H9 (cell line): ENCODE measurements around the gene GLRX2. TPM values are rescaled to one million over a fixed set of nuclear protein-coding genes. Genes with fewer than 3 reads are reported as not detected.

Experiments
- DNase-seq: peaks from one replicate; pipeline ENCODE4 v3.0.0-alpha.2; 2017
- H2AFZ ChIP-seq: one replicate; pipeline ENCODE4 v1.6.1; 2013; ENCODE audit warnings: mild to moderate bottlenecking, low read length, control low read depth, moderate library complexity
- H2AK5ac ChIP-seq: 2 replicates; pipeline ENCODE4 v1.6.1; 2013; ENCODE audit warnings: low read length, control low read depth, mixed read lengths; ENCODE audit not compliant: insufficient read length
- H2BK120ac ChIP-seq: one replicate; pipeline ENCODE4 v1.6.1; 2013; ENCODE audit warnings: low read depth, mild to moderate bottlenecking, low read length, control low read depth, inconsistent platforms; ENCODE audit not compliant: poor library complexity, severe bottlenecking
- H2BK12ac ChIP-seq: 2 replicates; pipeline ENCODE4 v1.6.1; 2013; ENCODE audit warnings: low read length, control low read depth, mixed read lengths, low read depth; ENCODE audit not compliant: insufficient read length
- H2BK15ac ChIP-seq: 2 replicates; pipeline ENCODE4 v1.6.1; 2013; ENCODE audit warnings: low read depth, low read length, control low read depth
- H2BK20ac ChIP-seq: one replicate; pipeline ENCODE4 v1.6.1; 2013; ENCODE audit warnings: low read depth, mild to moderate bottlenecking, low read length, control low read depth, inconsistent platforms; ENCODE audit not compliant: poor library complexity, severe bottlenecking
- H2BK5ac ChIP-seq: 2 replicates; pipeline ENCODE4 v1.6.1; 2013; ENCODE audit warnings: low read length, control low read depth, mixed read lengths; ENCODE audit not compliant: insufficient read length
- H3K14ac ChIP-seq: 2 replicates; pipeline ENCODE4 v1.6.1; 2013; ENCODE audit warnings: low read length, control low read depth; ENCODE audit not compliant: insufficient read depth
- H3K18ac ChIP-seq: 2 replicates; pipeline ENCODE4 v1.6.1; 2013; ENCODE audit warnings: low read depth, mild to moderate bottlenecking, mixed read lengths, low read length, control low read depth; ENCODE audit not compliant: insufficient read length
- H3K23ac ChIP-seq: 2 replicates; pipeline ENCODE4 v1.6.1; 2013; ENCODE audit warnings: low read length, control low read depth, mixed read lengths, low read depth; ENCODE audit not compliant: insufficient read length
- H3K23me2 ChIP-seq: 2 replicates; pipeline ENCODE4 v1.6.1; 2013; ENCODE audit warnings: low read depth, mild to moderate bottlenecking, mixed read lengths, low read length, control low read depth; ENCODE audit not compliant: insufficient read length, poor library complexity, severe bottlenecking
- H3K27ac ChIP-seq: 2 replicates; pipeline ENCODE4 v1.5.1; 2013; ENCODE audit warnings: low read length, control low read depth, mixed read lengths, low read depth; ENCODE audit not compliant: insufficient read length
- H3K27me3 ChIP-seq: 2 replicates; pipeline ENCODE4 v1.6.1; 2013; ENCODE audit warnings: low read length, control low read depth, inconsistent platforms; ENCODE audit not compliant: insufficient read depth
- H3K4ac ChIP-seq: 2 replicates; pipeline ENCODE4 v1.6.1; 2013; ENCODE audit warnings: low read depth, mild to moderate bottlenecking, control low read depth, inconsistent platforms, low read length, moderate library complexity
- H3K4me1 ChIP-seq: 2 replicates; pipeline ENCODE4 v1.6.1; 2013; ENCODE audit warnings: low read length, control low read depth, inconsistent platforms; ENCODE audit not compliant: insufficient read depth
- H3K4me2 ChIP-seq: 2 replicates; pipeline ENCODE4 v1.6.1; 2013; ENCODE audit warnings: low read length, control low read depth, mixed read lengths; ENCODE audit not compliant: insufficient read length, insufficient read depth
- H3K56ac ChIP-seq: 2 replicates; pipeline ENCODE4 v1.6.1; 2013; ENCODE audit warnings: low read depth, mild to moderate bottlenecking, mixed read lengths, low read length, control low read depth; ENCODE audit not compliant: insufficient read length
- H3K79me1 ChIP-seq: 2 replicates; pipeline ENCODE4 v1.6.1; 2013; ENCODE audit warnings: low read depth, mild to moderate bottlenecking, moderate library complexity, low read length, control low read depth, inconsistent platforms; ENCODE audit not compliant: insufficient read depth, poor library complexity, severe bottlenecking
- H3K79me2 ChIP-seq: 2 replicates; pipeline ENCODE4 v1.6.1; 2013; ENCODE audit warnings: low read length, control low read depth, inconsistent platforms; ENCODE audit not compliant: insufficient read depth
- H3K9ac ChIP-seq: 2 replicates; pipeline ENCODE4 v1.6.1; 2013; ENCODE audit warnings: low read length, control low read depth, mixed read lengths; ENCODE audit not compliant: insufficient read length; ENCODE audit errors: extremely low read depth
- H3K9me3 ChIP-seq: one replicate; pipeline ENCODE4 v1.6.1; 2013; ENCODE audit warnings: low read depth, low read length, inconsistent platforms; ENCODE audit not compliant: control insufficient read depth
- H3T11ph ChIP-seq: one replicate; pipeline ENCODE4 v1.6.1; 2013; ENCODE audit warnings: mild to moderate bottlenecking, low read length, control low read depth, inconsistent platforms
- H4K20me1 ChIP-seq: one replicate; pipeline ENCODE4 v1.6.1; 2013; ENCODE audit not compliant: control insufficient read depth, insufficient read length, insufficient read depth
- H4K5ac ChIP-seq: 2 replicates; pipeline ENCODE4 v1.6.1; 2013; ENCODE audit warnings: low read depth, mild to moderate bottlenecking, mixed read lengths, low read length, control low read depth; ENCODE audit not compliant: insufficient read length
- H4K8ac ChIP-seq: replicated peaks from 2 replicates; pipeline ENCODE4 v1.6.1; 2013; ENCODE audit warnings: low read length, control low read depth, mixed read lengths, low read depth; ENCODE audit not compliant: insufficient read length
- H4K91ac ChIP-seq: 2 replicates; pipeline ENCODE4 v1.6.1; 2013; ENCODE audit warnings: low read depth, mild to moderate bottlenecking, moderate library complexity, mixed read lengths, low read length, control low read depth; ENCODE audit not compliant: insufficient read length
- H3K27ac Mint-ChIP-seq, 3 experiments: 2 replicates in 2 of 3; 3 replicates in 1 of 3; pipeline ENCODE4 v1.8.0; 2020 to 2021; ENCODE audit warnings: mixed read lengths in 3 of 3, mild to moderate bottlenecking in 1 of 3, moderate library complexity in 1 of 3
- H3K27me3 Mint-ChIP-seq: 2 replicates; pipeline ENCODE4 v1.8.0; 2021; ENCODE audit warnings: low read depth, mild to moderate bottlenecking, moderate library complexity, mixed read lengths
- H3K36me3 Mint-ChIP-seq, 3 experiments: 2 replicates in 2 of 3; 3 replicates in 1 of 3; pipeline ENCODE4 v1.8.0; 2020 to 2021; ENCODE audit warnings: low read depth in 3 of 3, mixed read lengths in 3 of 3; ENCODE audit not compliant: insufficient read depth in 1 of 3
- H3K4me1 Mint-ChIP-seq, 2 experiments: 2 replicates each; pipeline ENCODE4 v1.8.0; 2020; ENCODE audit warnings: mixed read lengths in 2 of 2
- H3K4me3 Mint-ChIP-seq, 2 experiments: 2 replicates in 1 of 2; 3 replicates in 1 of 2; pipeline ENCODE4 v1.8.0; 2020 to 2021; ENCODE audit warnings: mild to moderate bottlenecking in 2 of 2, mixed read lengths in 2 of 2, moderate library complexity in 1 of 2
- H3K9me3 Mint-ChIP-seq, 2 experiments: 2 replicates in 1 of 2; 3 replicates in 1 of 2; pipeline ENCODE4 v1.8.0; 2020; ENCODE audit warnings: mild to moderate bottlenecking in 2 of 2, mixed read lengths in 2 of 2, moderate library complexity in 1 of 2
- WGBS: extraction: QIAGEN DNeasy Blood & Tissue Kit; methylation state at CpG from one replicate; pipeline ENCODE4 v1.1.7; 2013; ENCODE audit warnings: missing lambda C conversion rate, low lambda C conversion rate, mixed read lengths; ENCODE audit not compliant: insufficient read length; ENCODE audit errors: extremely low coverage; 5-methylcytosine and 5-hydroxymethylcytosine counted together
- total RNA-seq: library from RNA; stranded (reverse); gene quantifications from 2 replicates; pipeline ENCODE4 v1.2.1, GENCODE V29; 2021
- TF ChIP-seq, protein P1 (sequence below): fragments of 200-600 bp; sonication (generic); conservative IDR thresholded peaks from 3 replicates; pipeline ENCODE4 v1.8.0; 2021; ENCODE audit warnings: antibody characterized with exemption, mild to moderate bottlenecking

The GLRX2 gene
- total RNA-seq, 1 experiment from 2014 or later, result 10.1 TPM

DNA sequence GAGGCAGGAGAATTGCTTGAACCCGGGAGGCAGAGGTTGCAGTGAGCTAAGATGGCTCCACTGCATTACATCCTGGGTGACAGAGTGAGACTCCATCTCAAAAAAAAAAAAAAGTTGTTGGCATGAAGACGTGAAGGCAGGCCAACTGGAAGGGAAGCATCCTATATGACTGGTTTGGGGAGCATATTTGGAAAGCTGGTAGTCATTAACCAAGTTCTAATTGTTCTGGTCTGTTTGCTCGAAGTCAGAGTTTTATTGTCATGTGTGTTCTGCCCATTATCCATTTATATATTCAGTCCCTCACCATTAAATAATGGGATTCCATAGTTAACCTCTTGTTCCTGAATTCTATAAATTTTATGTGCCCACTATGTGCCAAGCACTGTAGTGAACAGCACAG lies 3.3 kb upstream of the GLRX2 start:
- no peaks in the 10 kb centered on the region for H4K20me1 ChIP-seq
- no peaks in the 10 kb centered on the region for H3K9me3 Mint-ChIP-seq
- no peak overlapping the region for H4K8ac ChIP-seq
- no peak overlapping the region for H2BK15ac ChIP-seq
- H3K56ac ChIP-seq, result no peak overlapping the region
- H2BK5ac ChIP-seq, result no peak overlapping the region
- TF ChIP-seq, protein P1, sequence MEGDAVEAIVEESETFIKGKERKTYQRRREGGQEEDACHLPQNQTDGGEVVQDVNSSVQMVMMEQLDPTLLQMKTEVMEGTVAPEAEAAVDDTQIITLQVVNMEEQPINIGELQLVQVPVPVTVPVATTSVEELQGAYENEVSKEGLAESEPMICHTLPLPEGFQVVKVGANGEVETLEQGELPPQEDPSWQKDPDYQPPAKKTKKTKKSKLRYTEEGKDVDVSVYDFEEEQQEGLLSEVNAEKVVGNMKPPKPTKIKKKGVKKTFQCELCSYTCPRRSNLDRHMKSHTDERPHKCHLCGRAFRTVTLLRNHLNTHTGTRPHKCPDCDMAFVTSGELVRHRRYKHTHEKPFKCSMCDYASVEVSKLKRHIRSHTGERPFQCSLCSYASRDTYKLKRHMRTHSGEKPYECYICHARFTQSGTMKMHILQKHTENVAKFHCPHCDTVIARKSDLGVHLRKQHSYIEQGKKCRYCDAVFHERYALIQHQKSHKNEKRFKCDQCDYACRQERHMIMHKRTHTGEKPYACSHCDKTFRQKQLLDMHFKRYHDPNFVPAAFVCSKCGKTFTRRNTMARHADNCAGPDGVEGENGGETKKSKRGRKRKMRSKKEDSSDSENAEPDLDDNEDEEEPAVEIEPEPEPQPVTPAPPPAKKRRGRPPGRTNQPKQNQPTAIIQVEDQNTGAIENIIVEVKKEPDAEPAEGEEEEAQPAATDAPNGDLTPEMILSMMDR, result no peak
- H3K4me2 ChIP-seq, result no peak overlapping the region
- no peak overlapping the region for H2BK12ac ChIP-seq
- H3K23ac ChIP-seq, result no peak overlapping the region
- no peak overlapping the region for H4K91ac ChIP-seq
- no peak overlapping the region for H2AFZ ChIP-seq
- no peak overlapping the region for H3K18ac ChIP-seq
- H3K36me3 Mint-ChIP-seq, result no peaks in the 10 kb centered on the region
- no peak for DNase-seq
- no peak overlapping the region for H2BK20ac ChIP-seq
- no peaks in the 10 kb centered on the region for H3K79me1 ChIP-seq
- H3K79me2 ChIP-seq, result no peaks in the 10 kb centered on the region
- H3K4me1 ChIP-seq, result peaks cover 2% of the 10 kb centered on the region; the same call in 1 of the 2 replicates
- WGBS, result no CpG with 5 or more reads among the region's 3 CpGs
- H3T11ph ChIP-seq, result no peak overlapping the region
- H2AK5ac ChIP-seq, result no peak overlapping the region
- H3K4me1 Mint-ChIP-seq, result peaks cover 26 to 28% of the 10 kb centered on the region in 2 experiments
- no peak overlapping the region for H2BK120ac ChIP-seq
- H3K27ac Mint-ChIP-seq, result no peak overlapping the region
- H3K14ac ChIP-seq, result no peak overlapping the region
- H3K9ac ChIP-seq, result no peak overlapping the region
- no peak overlapping the region for H3K27ac ChIP-seq
- peaks cover 8% of the 10 kb centered on the region for H3K27me3 Mint-ChIP-seq
- H3K9me3 ChIP-seq, result no peaks in the 10 kb centered on the region
- H3K4ac ChIP-seq, result no peak overlapping the region
- H3K4me3 Mint-ChIP-seq, result no peak overlapping the region
- H4K5ac ChIP-seq, result no peak overlapping the region
- H3K27me3 ChIP-seq, result no peaks in the 10 kb centered on the region; the same call in 1 of the 2 replicates
- peaks cover 10% of the 10 kb centered on the region for H3K23me2 ChIP-seq
